T-helper 1 cell treated with Interleukin-12 subunit alpha and Interleukin-12 subunit beta and Interleukin-4 antibody, amounts not matched to agents 30 ng/mL and 1 ng/mL, for 36 hours (primary cell): ENCODE data around the gene PPIE. TPM values are rescaled to one million over a fixed set of nuclear protein-coding genes. Genes with fewer than 3 reads are reported as not detected.
"Not testable (repeated sequence)": the region's sequence is repeated elsewhere in the genome, so short reads cannot be mapped to it uniquely, and the experiment has no call there.

Source experiments
- intact Hi-C: fragments of 100-400 bp; cut with micrococcal nuclease; formaldehyde crosslinking; loops from one replicate; pipeline ENCODE4 v1.15.1; 2024
- total RNA-seq: library from RNA; stranded (reverse); gene quantifications from 2 replicates; pipeline ENCODE4 v1.2.3, GENCODE V29; 2022

PPIE gene
- total RNA-seq, 1 donor from 2014 or later = 61.3 TPM

- intact Hi-C loops = no loop called here
Observed at GRCh38 chr1:39776886-39777285, 38.2 kb downstream of the PPIE start.

- intact Hi-C loops = no loop called here
Observed at GRCh38 chr1:39777306-39777705, 38.6 kb downstream of the PPIE start.

DNA sequence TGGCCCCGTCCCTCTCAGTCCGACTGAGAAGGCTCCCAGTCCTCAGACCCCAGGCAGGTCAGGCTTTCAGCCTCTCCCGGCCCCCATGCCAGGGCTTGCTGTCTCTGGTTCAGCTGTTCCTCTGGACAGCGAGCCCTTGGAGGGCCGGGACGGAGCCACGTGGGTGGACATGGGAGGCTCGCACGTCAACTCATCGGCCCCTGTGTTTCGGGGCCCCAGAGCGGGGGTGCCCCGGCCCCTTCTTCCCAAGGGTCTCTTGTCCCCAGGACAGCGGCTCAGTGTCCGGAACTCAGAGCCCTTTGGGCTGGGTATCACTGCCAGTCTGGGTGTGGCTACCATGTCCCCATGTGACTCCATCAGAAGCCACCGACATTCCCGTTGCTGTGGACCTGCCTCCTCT is 39.2 kb downstream of the PPIE start:
- intact Hi-C loops = not testable (repeated sequence)

- intact Hi-C loops = not testable (repeated sequence)
Observed at GRCh38 chr1:39778463-39779099, 39.9 kb downstream of the PPIE start.

- intact Hi-C loops = no loop called here
Observed at GRCh38 chr1:39779137-39779536, 40.5 kb downstream of the PPIE start.

- intact Hi-C loops = no loop called here
Observed at GRCh38 chr1:39779821-39780220, 41.1 kb downstream of the PPIE start.

DNA sequence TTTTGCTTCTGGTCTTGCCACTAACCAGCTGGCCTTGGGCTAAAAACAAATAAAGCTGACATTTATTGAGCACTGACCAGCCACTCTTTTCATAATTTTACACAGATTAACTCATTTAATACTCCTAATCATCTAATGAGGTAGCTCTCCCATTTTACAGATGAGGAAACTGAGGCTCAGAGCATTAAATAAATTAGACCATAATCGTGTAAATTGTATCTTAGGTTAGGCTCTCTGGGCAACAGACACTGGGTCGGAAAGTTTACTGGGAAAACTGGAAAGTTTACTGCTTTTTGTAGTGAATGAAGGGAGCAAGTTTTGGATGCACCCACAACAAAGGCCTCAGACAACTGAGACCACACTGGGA is 42.6 kb downstream of the PPIE start:
- intact Hi-C loops = no loop called here

- intact Hi-C loops = no loop called here
Observed at GRCh38 chr1:39782103-39782502, 43.4 kb downstream of the PPIE start.

DNA sequence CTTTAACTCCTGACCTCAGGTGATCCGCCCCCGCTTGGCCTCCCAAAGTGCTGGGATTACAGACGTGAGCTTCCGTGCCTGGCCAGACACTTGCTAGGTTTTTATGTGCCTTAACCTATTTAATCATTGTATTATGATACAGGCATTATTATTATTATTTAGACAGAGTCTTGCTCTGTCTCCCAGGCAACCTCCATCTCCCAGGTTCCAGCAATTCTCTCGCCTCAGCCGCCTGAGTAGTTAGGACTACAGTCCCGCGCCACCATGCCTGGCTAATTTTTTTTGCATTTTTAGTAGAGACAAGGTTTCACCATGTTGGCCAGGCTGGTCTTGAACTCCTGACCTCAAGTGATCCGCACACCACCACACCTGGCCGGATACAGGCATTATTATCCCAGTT is 44.0 kb downstream of the PPIE start:
- intact Hi-C loops = not testable (repeated sequence)

- intact Hi-C loops = not testable (repeated sequence)
Observed at GRCh38 chr1:39786303-39787107, 47.8 kb downstream of the PPIE start.

GRCh38 chr1:39787108-39787375 is 48.4 kb downstream of the PPIE start:
- intact Hi-C loops = not testable (repeated sequence)

- intact Hi-C loops = no loop called here
Observed at GRCh38 chr1:39787468-39787867, 48.8 kb downstream of the PPIE start.

DNA sequence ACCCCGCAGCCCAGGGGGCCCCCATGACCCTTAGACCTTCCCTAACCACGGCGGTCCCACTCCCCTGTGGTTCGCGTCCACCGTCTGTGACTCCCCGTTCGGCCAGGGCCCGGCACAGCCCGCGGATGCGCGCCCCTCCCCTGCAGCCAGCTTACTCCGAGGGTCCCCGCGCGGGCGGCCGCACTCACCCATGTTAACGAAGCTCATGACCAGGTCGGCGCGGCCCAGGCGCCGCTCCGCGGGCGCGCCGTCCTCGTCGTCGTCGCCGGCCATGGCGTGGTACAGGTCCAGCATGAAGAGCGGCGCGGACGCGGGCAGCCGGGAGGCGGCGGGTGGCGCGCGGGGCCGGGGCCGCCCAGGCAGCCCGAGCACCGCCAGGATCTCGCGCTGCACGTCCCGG is 49.3 kb downstream of the PPIE start:
- intact Hi-C loops = not testable (repeated sequence)

DNA sequence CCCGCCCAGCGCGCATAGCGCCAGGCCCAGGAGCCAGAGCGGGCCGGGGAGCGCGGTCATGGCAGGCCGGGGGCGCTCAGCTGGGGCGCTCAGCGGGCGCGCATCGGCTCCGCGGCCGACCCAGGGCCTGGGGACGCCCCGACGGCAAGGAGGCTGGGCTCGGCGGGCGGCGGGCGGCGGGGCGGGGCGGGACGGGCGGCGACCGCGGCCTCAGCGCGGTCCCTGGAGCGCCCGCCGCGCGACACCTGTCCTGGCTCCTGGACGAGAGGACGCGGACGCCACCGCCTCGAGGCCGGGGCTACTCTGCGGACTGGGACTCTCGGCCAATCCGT is 49.7 kb downstream of the PPIE start:
- intact Hi-C loops = no loop called here

- intact Hi-C loops = no loop called here
Observed at GRCh38 chr1:39788758-39789570, 50.3 kb downstream of the PPIE start, which contains the start of gene BMP8B. Gene BMP8B, minus strand, starts transcription at chr1:39788865. Its CDS starts 380 bp downstream, at chr1:39788485.

GRCh38 chr1:39789571-39790110 is 51.0 kb downstream of the PPIE start:
- intact Hi-C loops = no loop called here

GRCh38 chr1:39791838-39792237 is 53.2 kb downstream of the PPIE start:
- intact Hi-C loops = no loop called here

GRCh38 chr1:39795651-39796050 is 57.0 kb downstream of the PPIE start:
- intact Hi-C loops = no loop called here

DNA sequence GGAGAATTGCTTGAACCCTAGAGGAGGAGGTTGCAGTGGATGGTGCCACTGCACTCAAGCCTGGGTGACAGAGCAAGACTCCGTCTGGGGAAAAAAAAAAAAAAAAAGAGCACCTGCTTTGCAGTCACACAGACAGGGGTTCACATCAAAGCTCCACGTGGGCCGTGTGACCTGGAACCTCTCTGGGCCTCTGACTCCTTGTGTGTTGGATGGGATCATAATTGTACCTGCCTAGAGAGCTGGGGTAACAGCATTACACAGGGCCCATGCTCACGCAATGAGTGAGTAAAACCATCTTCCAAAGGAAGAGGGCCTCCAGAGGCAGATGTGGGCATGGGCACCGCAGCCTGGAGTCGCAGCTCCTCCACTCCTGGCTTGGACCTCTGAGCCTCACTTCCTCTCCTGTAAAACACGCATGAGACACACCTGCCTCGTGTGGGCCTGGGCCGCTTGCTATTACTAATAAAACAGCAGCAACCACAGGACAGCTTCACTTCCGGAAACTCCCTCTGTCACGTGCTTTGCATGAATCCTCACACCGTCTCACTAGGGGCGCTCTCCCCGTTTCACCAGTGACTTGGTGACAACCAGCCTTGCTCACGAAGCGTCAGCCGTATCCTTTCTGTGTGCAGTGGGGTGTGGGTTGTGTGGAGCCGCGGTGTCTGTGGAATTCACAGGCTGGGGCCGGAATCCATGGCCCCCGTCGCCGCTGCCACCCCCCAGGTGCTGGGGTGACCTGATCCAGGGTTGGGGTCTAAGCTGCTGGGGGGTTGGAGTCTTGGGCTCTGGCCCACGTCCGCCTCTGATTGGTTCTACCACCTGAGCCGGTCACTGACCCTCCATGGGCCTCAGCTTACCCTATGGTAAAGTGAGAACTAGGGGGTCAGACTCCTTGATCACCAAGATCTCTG is 60.4 kb downstream of the PPIE start:
- intact Hi-C loops = loop anchor here (1.0 kb wide), 3 partner anchors 97 to 193 kb away; no protein-coding TSS in a partner anchor

- intact Hi-C loops = loop anchor here (1.0 kb wide), 3 partner anchors 98 to 194 kb away; no protein-coding TSS in a partner anchor
Observed at GRCh38 chr1:39799770-39800470, 61.2 kb downstream of the PPIE start.
